ENCODE measurements around the gene ZXDC. TPM values are rescaled to one million over a fixed set of nuclear protein-coding genes. Genes with fewer than 3 reads are reported as not detected.
A peak's percentile ranks its signal among the peaks of the same experiment; 100 is the strongest.

The ZXDC gene
- total and polyA plus RNA-seq, 11 donors: 8.7 to 40.3 (median 19.3) TPM

DNA sequence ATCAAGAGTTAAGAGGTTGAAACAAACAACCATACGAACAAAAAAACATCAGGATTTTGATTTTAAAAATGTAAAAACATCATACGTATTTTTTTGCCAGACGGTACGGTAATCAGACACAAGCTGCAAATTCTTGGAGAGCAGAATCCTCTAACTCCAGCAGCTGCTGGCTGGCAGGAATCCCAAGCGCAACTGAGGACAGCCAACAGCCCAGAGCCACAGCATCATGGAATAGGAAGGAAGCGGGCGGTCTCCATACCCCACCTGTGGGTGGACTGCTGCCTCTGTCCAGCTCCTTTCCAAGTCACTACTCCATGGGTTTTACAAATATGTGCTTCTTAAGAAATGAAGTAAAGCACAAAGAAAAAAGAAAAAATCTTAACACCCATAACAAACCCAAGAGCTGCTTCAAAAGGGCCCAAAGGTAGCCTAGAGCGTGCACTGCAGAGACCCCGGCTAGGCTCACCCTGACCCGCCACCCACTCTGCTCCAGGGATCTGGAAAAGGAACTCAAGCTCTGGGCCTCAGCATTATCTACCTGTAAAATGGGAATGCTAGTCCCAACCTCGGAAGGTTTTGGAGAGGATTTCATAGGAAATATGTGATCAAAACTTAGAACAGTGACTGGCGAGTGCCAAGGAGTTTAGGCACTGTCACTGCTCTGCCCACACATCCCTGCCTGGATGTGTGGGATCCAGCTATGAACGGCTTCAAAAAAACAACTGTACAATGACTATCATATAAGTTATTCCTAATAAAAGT is 33.4 kb downstream of the ZXDC start:
- Histone ChIP-seq H3K27me3 (no peaks in the 10 kb centered on the region), H3K27ac (no peak overlapping the region), H3K4me1 (peaks cover 0 to 21% (median 3%) of the 10 kb centered on the region in 12 donors), H3K4me3 (no peak overlapping the region), H3K9me3 (no peaks in the 10 kb centered on the region), H3K36me3 (peaks cover 0 to 57% (median 37%) of the 10 kb centered on the region in 9 donors)
- WGBS, 4 donors: 65 to 75% (median 71%) methylated on average over 13 of the region's 13 CpGs
- intact Hi-C loops (cut with DNase I): no loop called here
- DNase-seq: peak in 4 of 5 donors; percentile 49 to 60 (median 58)
- ATAC-seq: peak in 3 of 4 donors; percentile 34 to 68 (median 52)
- no peak for TF ChIP-seq POLR2A (IDR thresholded peaks at IDR 0.05)
- TF ChIP-seq, protein P1, sequence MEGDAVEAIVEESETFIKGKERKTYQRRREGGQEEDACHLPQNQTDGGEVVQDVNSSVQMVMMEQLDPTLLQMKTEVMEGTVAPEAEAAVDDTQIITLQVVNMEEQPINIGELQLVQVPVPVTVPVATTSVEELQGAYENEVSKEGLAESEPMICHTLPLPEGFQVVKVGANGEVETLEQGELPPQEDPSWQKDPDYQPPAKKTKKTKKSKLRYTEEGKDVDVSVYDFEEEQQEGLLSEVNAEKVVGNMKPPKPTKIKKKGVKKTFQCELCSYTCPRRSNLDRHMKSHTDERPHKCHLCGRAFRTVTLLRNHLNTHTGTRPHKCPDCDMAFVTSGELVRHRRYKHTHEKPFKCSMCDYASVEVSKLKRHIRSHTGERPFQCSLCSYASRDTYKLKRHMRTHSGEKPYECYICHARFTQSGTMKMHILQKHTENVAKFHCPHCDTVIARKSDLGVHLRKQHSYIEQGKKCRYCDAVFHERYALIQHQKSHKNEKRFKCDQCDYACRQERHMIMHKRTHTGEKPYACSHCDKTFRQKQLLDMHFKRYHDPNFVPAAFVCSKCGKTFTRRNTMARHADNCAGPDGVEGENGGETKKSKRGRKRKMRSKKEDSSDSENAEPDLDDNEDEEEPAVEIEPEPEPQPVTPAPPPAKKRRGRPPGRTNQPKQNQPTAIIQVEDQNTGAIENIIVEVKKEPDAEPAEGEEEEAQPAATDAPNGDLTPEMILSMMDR (IDR thresholded peaks at IDR 0.05): peak in 1 of 12 donors; percentile 2

DNA sequence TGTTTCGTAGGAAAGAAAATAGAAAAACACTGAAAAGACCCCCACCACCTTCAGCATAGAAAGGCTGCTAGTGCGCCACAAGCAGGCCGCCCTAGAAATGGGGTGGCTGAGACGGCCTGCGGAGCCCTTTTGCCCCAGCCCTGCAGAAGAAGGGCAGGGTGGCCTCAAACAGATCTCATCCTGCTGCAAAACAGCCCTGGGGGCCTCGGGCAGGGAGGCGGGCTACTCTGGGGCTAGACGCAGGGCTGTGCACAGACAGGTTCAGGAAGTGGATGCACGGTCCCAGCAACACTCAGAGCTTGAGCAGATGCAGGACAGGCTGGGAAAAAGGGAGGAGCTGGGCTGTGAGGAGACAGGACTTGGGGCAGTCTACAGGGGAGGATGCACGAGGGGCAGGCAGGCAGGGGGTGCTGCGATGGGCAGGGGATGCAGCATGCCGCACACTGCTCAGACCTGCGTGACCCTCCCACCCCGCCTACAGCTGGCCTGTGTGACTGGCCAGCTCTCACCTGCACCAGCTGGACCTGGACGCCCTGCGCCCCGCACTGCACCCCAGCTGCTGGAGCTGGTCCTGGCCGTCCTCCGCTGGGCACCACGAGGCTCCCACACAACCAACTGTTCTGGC is 34.3 kb downstream of the ZXDC start:
- WGBS, 4 donors: 94 to 95% (median 94%) methylated on average over 20 of the region's 20 CpGs
- Histone ChIP-seq H3K4me1 (peaks cover 0 to 21% (median 3%) of the 10 kb centered on the region in 12 donors), H3K27me3 (no peaks in the 10 kb centered on the region), H3K36me3 (peaks cover 0 to 65% (median 46%) of the 10 kb centered on the region in 9 donors), H3K4me3 (no peak overlapping the region), H3K9me3 (no peaks in the 10 kb centered on the region), H3K27ac (no peak overlapping the region)
- peak in 1 of 4 donors; percentile 6 for ATAC-seq
- no peak for TF ChIP-seq POLR2A (IDR thresholded peaks at IDR 0.05)
- TF ChIP-seq, protein P1 (IDR thresholded peaks at IDR 0.05): no peak
- intact Hi-C loops (cut with DNase I): no loop called here
- no peak for DNase-seq

DNA sequence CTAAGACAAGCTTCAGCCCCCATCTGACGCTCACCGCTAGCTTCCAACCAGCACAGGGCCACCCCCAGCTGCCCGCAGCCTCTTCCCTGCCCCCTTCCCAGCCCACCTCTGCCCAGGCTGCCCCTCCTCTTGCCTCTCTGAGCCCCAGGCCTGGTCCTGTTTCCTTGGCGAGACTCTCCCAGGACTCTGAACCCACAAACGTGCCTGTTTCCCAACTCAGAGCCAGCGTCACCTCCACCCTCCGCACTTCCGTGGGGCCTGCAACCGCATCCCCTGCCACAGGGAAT is 35.0 kb downstream of the ZXDC start:
- Histone ChIP-seq H3K27ac (no peak overlapping the region), H3K27me3 (no peaks in the 10 kb centered on the region), H3K4me3 (no peak overlapping the region), H3K9me3 (no peaks in the 10 kb centered on the region), H3K36me3 (peaks cover 0 to 72% (median 49%) of the 10 kb centered on the region in 9 donors), H3K4me1 (peaks cover 0 to 17% (median 3%) of the 10 kb centered on the region in 12 donors)
- DNase-seq (no peak), ATAC-seq (no peak)
- TF ChIP-seq, protein P1 (IDR thresholded peaks at IDR 0.05): no peak
- TF ChIP-seq POLR2A (IDR thresholded peaks at IDR 0.05): no peak
- 94 to 96% (median 95%) methylated on average over 9 of the region's 9 CpGs for WGBS, 4 donors
- intact Hi-C loops (cut with DNase I): no loop called here

DNA sequence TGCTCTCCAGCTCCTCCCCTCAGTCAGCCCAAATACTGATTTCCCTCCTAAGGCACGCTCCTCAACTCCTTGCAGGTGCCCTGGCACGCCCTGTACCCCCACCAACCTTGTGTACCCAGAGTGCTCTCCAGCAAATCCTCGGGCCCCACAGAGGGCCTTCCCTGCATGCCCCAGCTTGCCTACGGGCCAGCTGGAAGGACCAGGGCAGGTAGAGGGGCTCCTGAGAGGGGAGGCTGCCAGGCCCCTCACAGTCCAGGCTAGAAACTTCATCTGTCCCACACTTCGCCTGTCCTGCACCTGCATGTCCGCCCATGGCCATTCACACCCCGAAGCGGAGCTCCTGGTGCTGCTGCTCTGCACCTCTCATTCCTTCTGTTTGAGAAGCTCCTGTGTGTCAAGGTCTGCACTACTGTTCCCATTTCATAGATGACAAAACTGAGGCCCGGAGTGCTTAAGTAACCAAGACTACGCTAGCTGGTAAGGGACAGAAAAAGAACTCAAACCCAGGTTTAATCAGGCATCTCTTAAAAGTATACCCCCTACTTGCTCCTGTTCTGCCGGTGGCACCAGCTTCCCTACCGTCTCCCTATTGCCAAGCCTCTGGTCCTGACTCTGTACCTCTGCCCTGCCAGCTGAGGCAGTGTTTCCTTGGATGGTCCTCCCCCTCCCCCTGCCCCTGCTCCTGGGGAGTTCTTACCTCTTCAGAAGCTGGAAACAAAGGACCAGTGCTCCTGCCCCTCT is 35.6 kb downstream of the ZXDC start:
- Histone ChIP-seq H3K9me3 (no peaks in the 10 kb centered on the region), H3K27me3 (no peaks in the 10 kb centered on the region), H3K4me1 (peaks cover 0 to 14% (median 3%) of the 10 kb centered on the region in 12 donors), H3K36me3 (peaks cover 0 to 75% (median 50%) of the 10 kb centered on the region in 9 donors), H3K4me3 (no peak overlapping the region), H3K27ac (no peak overlapping the region)
- ATAC-seq: no peak
- intact Hi-C loops (cut with DNase I): no loop called here
- DNase-seq: no peak
- WGBS, 4 donors: 93 to 96% (median 95%) methylated on average over 12 of the region's 12 CpGs
- TF ChIP-seq POLR2A (IDR thresholded peaks at IDR 0.05): no peak
- TF ChIP-seq, protein P1 (IDR thresholded peaks at IDR 0.05): no peak
